SH-SY5Y (cell line): ENCODE results near the gene EHHADH.

Source experiments
- GATA2 ChIP-seq: IDR thresholded peaks from 2 replicates; pipeline ENCODE4 v1.6.1; 2011; ENCODE audit warnings: mild to moderate bottlenecking, low read depth, low read length
- GATA3 ChIP-seq: IDR thresholded peaks from 2 replicates; pipeline ENCODE4 v1.6.1; 2011; ENCODE audit warnings: low read depth, mild to moderate bottlenecking, low read length, moderate library complexity

GRCh38 chr3:185207931-185208746 lies 45.7 kb downstream of the EHHADH start:
- no peak for TF ChIP-seq GATA3
- TF ChIP-seq GATA2: no peak
